A549 (cell line): ENCODE results near the gene UGT3A1. TPM values are rescaled to one million over a fixed set of nuclear protein-coding genes. Genes with fewer than 3 reads are reported as not detected.

ENCODE experiments used
- ATAC-seq, 2 experiments: fragments of 200-7000 bp in 1 of 2; fragments of >200 bp in 1 of 2; cut with Nextera tagmentation in 1 of 2; cut with Tn5 transposase in 1 of 2; 3 replicates each; pipeline versions ENCODE4 v1.8.0 to v1.9.1; 2018 to 2020; ENCODE audit warnings: mild to moderate bottlenecking in 1 of 2, moderate library complexity in 1 of 2
- CTCF ChIA-PET: fragments of 300-600 bp; sonication (Branson Sonifier 250); formaldehyde crosslinking; extraction: SDS; loops from one replicate; lab custom pipeline; 2021; ENCODE audit warnings: antibody characterized with exemption, inconsistent platforms; lab: Yijun Ruan, JAX
- POLR2A ChIA-PET: fragments of 350-600 bp; formaldehyde crosslinking; extraction: SDS; loops from one replicate; lab custom pipeline; 2021; ENCODE audit warnings: antibody characterized with exemption, inconsistent platforms; lab: Yijun Ruan, JAX
- DNase-seq, 2 experiments: peaks; one replicate each; pipeline versions ENCODE4 v3.0.0 to v3.0.0-alpha.2; 2011 to 2016; ENCODE audit warnings: low read depth in 1 of 2, low spot score in 1 of 2
- FAIRE-seq: peaks from 2 replicates; lab custom pipeline; 2011; peaks lifted over from hg19 to GRCh38; lab: Jason Lieb, UNC
- H3K27ac ChIP-seq, 2 experiments: fragments of >200 bp; sonication (Bioruptor Twin); formaldehyde crosslinking; 3 replicates each; pipeline ENCODE4 v1.5.1; 2016 to 2017
- H3K4me1 ChIP-seq: fragments of >200 bp; sonication (Bioruptor Twin); formaldehyde crosslinking; 3 replicates; pipeline ENCODE4 v1.6.1; 2016
- H3K4me2 ChIP-seq: fragments of >200 bp; sonication (Bioruptor Twin); formaldehyde crosslinking; 3 replicates; pipeline ENCODE4 v1.6.1; 2016
- H3K4me3 ChIP-seq: fragments of >200 bp; sonication (Bioruptor Twin); formaldehyde crosslinking; 3 replicates; pipeline ENCODE4 v1.5.1; 2016
- H3K9me3 ChIP-seq: fragments of >200 bp; sonication (Bioruptor Twin); formaldehyde crosslinking; 3 replicates; pipeline ENCODE4 v1.6.1; 2016
- BHLHE40 ChIP-seq: IDR thresholded peaks from 2 replicates; pipeline ENCODE4 v1.6.1; 2012; ENCODE audit warnings: low read depth, low read length, inconsistent platforms
- CEBPB ChIP-seq, 2 experiments: fragments of >200 bp in 1 of 2; sonication (Bioruptor Twin) in 1 of 2; formaldehyde crosslinking in 1 of 2; IDR thresholded peaks; 2 replicates each; pipeline ENCODE4 v1.6.1; 2012 to 2016
- CHD2 ChIP-seq: fragments of 150-350 bp; IDR thresholded peaks from 2 replicates; pipeline ENCODE4 v1.6.1; 2014; ENCODE audit warnings: low read length; ENCODE audit not compliant: partially characterized antibody
- E2F6 ChIP-seq: IDR thresholded peaks from 2 replicates; pipeline ENCODE4 v1.6.1; 2012; ENCODE audit warnings: low read depth, borderline replicate concordance
- EHF ChIP-seq: fragments of 250-450 bp; sonication (Bioruptor Pico); IDR thresholded peaks from 2 replicates; pipeline ENCODE4 v1.5.0; 2020; ENCODE audit warnings: mild to moderate bottlenecking
- EHMT2 ChIP-seq: fragments of 200-600 bp; sonication (generic); IDR thresholded peaks from 2 replicates; pipeline ENCODE4 v1.6.1; 2016; ENCODE audit warnings: antibody characterized with exemption, low read depth, mild to moderate bottlenecking, moderate library complexity
- EP300 ChIP-seq, 2 experiments: fragments of >200 bp; sonication (Bioruptor Twin); formaldehyde crosslinking; IDR thresholded peaks; 2 replicates in 1 of 2; 3 replicates in 1 of 2; pipeline ENCODE4 v1.6.1; 2016 to 2017
- FOXS1 ChIP-seq: fragments of 250-450 bp; sonication (Bioruptor Pico); IDR thresholded peaks from 2 replicates; pipeline ENCODE4 v1.5.0; 2020; ENCODE audit warnings: mild to moderate bottlenecking, moderate library complexity
- HEYL ChIP-seq: fragments of 250-450 bp; sonication (Bioruptor Pico); IDR thresholded peaks from 2 replicates; pipeline ENCODE4 v1.8.0; 2021; ENCODE audit warnings: mild to moderate bottlenecking, moderate library complexity
- HOXA7 ChIP-seq: fragments of 250-450 bp; sonication (Bioruptor Pico); IDR thresholded peaks from 2 replicates; pipeline ENCODE4 v1.5.0; 2020; ENCODE audit warnings: mild to moderate bottlenecking, moderate library complexity
- HOXB13 ChIP-seq: fragments of 250-450 bp; sonication (Bioruptor Pico); IDR thresholded peaks from 2 replicates; pipeline ENCODE4 v1.5.0; 2020; ENCODE audit warnings: low read depth, mild to moderate bottlenecking, moderate library complexity
- MAZ ChIP-seq: fragments of 150-350 bp; IDR thresholded peaks from 2 replicates; pipeline ENCODE4 v1.6.1; 2014; ENCODE audit warnings: antibody characterized with exemption, low read depth, low read length, borderline replicate concordance
- NPAS2 ChIP-seq: fragments of 250-450 bp; sonication (Bioruptor Pico); IDR thresholded peaks from 2 replicates; pipeline ENCODE4 v1.8.0; 2022; ENCODE audit warnings: mild to moderate bottlenecking, moderate library complexity, borderline replicate concordance
- PBX3 ChIP-seq: IDR thresholded peaks from 2 replicates; pipeline ENCODE4 v1.6.1; 2012
- PHF8 ChIP-seq: fragments of 200-600 bp; sonication (generic); IDR thresholded peaks from 2 replicates; pipeline ENCODE4 v1.6.1; 2016; ENCODE audit warnings: low read depth, mild to moderate bottlenecking, antibody characterized with exemption, moderate library complexity, borderline replicate concordance
- RARB ChIP-seq: fragments of 250-450 bp; sonication (Bioruptor Pico); IDR thresholded peaks from 2 replicates; pipeline ENCODE4 v1.8.0; 2021; ENCODE audit warnings: mild to moderate bottlenecking, moderate library complexity
- REST ChIP-seq: fragments of 200-600 bp; sonication (generic); IDR thresholded peaks from 2 replicates; pipeline ENCODE4 v1.6.1; 2016; ENCODE audit warnings: antibody characterized with exemption, mild to moderate bottlenecking, moderate library complexity
- RFX5 ChIP-seq: fragments of 450-650 bp; IDR thresholded peaks from 2 replicates; pipeline ENCODE4 v1.7.1; 2014; ENCODE audit warnings: antibody characterized with exemption, mild to moderate bottlenecking, moderate library complexity
- RNF2 ChIP-seq: fragments of 200-600 bp; sonication (generic); IDR thresholded peaks from 2 replicates; pipeline ENCODE4 v1.6.1; 2016; ENCODE audit warnings: low read depth, mild to moderate bottlenecking, antibody characterized with exemption, moderate library complexity, borderline replicate concordance
- SMC3 ChIP-seq: fragments of >200 bp; sonication (Bioruptor Twin); formaldehyde crosslinking; IDR thresholded peaks from 3 replicates; pipeline ENCODE4 v1.6.1; 2018; ENCODE audit warnings: inconsistent platforms
- SREBF2 ChIP-seq: fragments of 450-650 bp; IDR thresholded peaks from 2 replicates; pipeline ENCODE4 v1.6.1; 2014; ENCODE audit warnings: mild to moderate bottlenecking, moderate library complexity
- TFCP2L1 ChIP-seq: fragments of 250-450 bp; sonication (Bioruptor Pico); IDR thresholded peaks from 2 replicates; pipeline ENCODE4 v1.5.0; 2021; ENCODE audit warnings: mild to moderate bottlenecking
- TP53 ChIP-seq: fragments of 250-450 bp; sonication (Bioruptor Pico); IDR thresholded peaks from 2 replicates; pipeline ENCODE4 v1.5.0; 2021; ENCODE audit warnings: mild to moderate bottlenecking, moderate library complexity
- ZC3H11A ChIP-seq: fragments of 450-650 bp; IDR thresholded peaks from 2 replicates; pipeline ENCODE4 v1.6.1; 2014; ENCODE audit warnings: antibody characterized with exemption, mild to moderate bottlenecking
- ZSCAN20 ChIP-seq: fragments of 250-450 bp; sonication (Bioruptor Pico); IDR thresholded peaks from 2 replicates; pipeline ENCODE4 v1.8.0; 2022; ENCODE audit warnings: mild to moderate bottlenecking, moderate library complexity
- WGBS: methylation state at CpG from one replicate; pipeline ENCODE4 v1.1.6; 2017; ENCODE audit errors: missing lambda C conversion rate; 5-methylcytosine and 5-hydroxymethylcytosine counted together
- polyA plus RNA-seq, 4 experiments: library from polyadenylated mRNA; depleted of rRNA in 3 of 4; stranded (reverse); fragments of >200 nt; fragmentation: RNase III in 1 of 4; extraction: RNeasy Plus Mini Kit Qiagen cat#74134 plus additional on column Dnase treatment in 1 of 4; gene quantifications; 2 replicates in 3 of 4; 3 replicates in 1 of 4; pipeline ENCODE4 v1.2.3, GENCODE V29; 2011 to 2017
- TF ChIP-seq, protein P1 (sequence below): fragments of >200 bp; sonication (Bioruptor Twin); formaldehyde crosslinking; IDR thresholded peaks from 2 replicates; pipeline ENCODE4 v1.6.1; 2016
- TF ChIP-seq, protein P2 (sequence below): fragments of >200 bp; sonication (Bioruptor Twin); formaldehyde crosslinking; IDR thresholded peaks from 3 replicates; pipeline ENCODE4 v1.5.1; 2016
- TF ChIP-seq, protein P3 (sequence below): fragments of 250-450 bp; sonication (Bioruptor Pico); IDR thresholded peaks from 2 replicates; pipeline ENCODE4 v1.5.0; 2021; ENCODE audit warnings: mild to moderate bottlenecking, moderate library complexity, borderline replicate concordance

UGT3A1 gene
- polyA plus RNA-seq, 2 of the 4 experiments (the other 2 are of a cell fraction) = not detected

GRCh38 chr5:35990520-35990919, 670 bp downstream of the UGT3A1 start:
- Histone ChIP-seq H3K4me3 (no peak overlapping the region), H3K27ac (no peak overlapping the region), H3K4me1 (no peaks in the 10 kb centered on the region), H3K9me3 (no peaks in the 10 kb centered on the region), H3K4me2 (no peak overlapping the region)
- no peak for ATAC-seq
- CTCF ChIA-PET = no interaction called here
- POLR2A ChIA-PET = no interaction called here
- TF ChIP-seq FOXS1 (CRISPR knock-in tag) (no peak), SMC3 (no peak), ZC3H11A (no peak), PBX3 (no peak), SREBF2 (no peak), RARB (no peak), ZSCAN20 (no peak), EHMT2 (no peak), CEBPB (IDR thresholded peaks at IDR 0.05) (no peak), EHF (CRISPR knock-in tag) (no peak), EP300 (IDR thresholded peaks at IDR 0.05) (no peak), HOXB13 (CRISPR knock-in tag) (no peak), CHD2 (no peak), REST (no peak), HOXA7 (CRISPR knock-in tag) (no peak)
- TF ChIP-seq, protein P1, sequence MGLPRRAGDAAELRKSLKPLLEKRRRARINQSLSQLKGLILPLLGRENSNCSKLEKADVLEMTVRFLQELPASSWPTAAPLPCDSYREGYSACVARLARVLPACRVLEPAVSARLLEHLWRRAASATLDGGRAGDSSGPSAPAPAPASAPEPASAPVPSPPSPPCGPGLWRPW = no peak
- TF ChIP-seq, protein P2, sequence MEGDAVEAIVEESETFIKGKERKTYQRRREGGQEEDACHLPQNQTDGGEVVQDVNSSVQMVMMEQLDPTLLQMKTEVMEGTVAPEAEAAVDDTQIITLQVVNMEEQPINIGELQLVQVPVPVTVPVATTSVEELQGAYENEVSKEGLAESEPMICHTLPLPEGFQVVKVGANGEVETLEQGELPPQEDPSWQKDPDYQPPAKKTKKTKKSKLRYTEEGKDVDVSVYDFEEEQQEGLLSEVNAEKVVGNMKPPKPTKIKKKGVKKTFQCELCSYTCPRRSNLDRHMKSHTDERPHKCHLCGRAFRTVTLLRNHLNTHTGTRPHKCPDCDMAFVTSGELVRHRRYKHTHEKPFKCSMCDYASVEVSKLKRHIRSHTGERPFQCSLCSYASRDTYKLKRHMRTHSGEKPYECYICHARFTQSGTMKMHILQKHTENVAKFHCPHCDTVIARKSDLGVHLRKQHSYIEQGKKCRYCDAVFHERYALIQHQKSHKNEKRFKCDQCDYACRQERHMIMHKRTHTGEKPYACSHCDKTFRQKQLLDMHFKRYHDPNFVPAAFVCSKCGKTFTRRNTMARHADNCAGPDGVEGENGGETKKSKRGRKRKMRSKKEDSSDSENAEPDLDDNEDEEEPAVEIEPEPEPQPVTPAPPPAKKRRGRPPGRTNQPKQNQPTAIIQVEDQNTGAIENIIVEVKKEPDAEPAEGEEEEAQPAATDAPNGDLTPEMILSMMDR = no peak
- WGBS = 50% methylated on average over 12 of the region's 12 CpGs
- no peak for DNase-seq
- no peak for FAIRE-seq

DNA sequence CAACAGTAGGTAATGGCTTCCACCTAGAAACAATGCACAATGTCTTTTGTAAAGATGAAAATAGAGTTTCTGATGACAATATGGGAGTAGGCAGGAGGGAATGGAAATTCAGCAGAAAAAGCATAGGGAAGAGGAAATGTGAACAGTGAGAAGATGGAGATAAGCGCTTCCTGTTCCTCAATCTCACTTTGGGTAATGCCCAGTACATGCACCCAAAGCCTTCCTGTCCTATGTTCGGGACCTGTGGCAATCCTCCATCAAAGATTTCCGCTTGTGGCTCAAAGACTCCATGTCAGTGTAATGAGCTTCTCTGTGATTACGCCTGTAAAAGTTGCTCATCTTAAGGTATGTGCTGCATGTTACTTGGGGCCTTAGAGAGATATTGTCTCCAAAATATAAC, 2.7 kb downstream of the UGT3A1 start:
- Histone ChIP-seq H3K9me3 (no peaks in the 10 kb centered on the region), H3K4me1 (no peaks in the 10 kb centered on the region), H3K27ac (no peak overlapping the region), H3K4me2 (no peak overlapping the region), H3K4me3 (no peak overlapping the region)
- TF ChIP-seq RNF2 (no peak), BHLHE40 (no peak), HEYL (CRISPR knock-in tag) (no peak), E2F6 (no peak), EHMT2 (no peak), TP53 (no peak), TFCP2L1 (CRISPR knock-in tag) (no peak), HOXA7 (CRISPR knock-in tag) (no peak), EP300 (IDR thresholded peaks at IDR 0.05) (no peak), MAZ (no peak), PHF8 (no peak), RFX5 (no peak), FOXS1 (CRISPR knock-in tag) (no peak), NPAS2 (no peak)
- TF ChIP-seq, protein P3, sequence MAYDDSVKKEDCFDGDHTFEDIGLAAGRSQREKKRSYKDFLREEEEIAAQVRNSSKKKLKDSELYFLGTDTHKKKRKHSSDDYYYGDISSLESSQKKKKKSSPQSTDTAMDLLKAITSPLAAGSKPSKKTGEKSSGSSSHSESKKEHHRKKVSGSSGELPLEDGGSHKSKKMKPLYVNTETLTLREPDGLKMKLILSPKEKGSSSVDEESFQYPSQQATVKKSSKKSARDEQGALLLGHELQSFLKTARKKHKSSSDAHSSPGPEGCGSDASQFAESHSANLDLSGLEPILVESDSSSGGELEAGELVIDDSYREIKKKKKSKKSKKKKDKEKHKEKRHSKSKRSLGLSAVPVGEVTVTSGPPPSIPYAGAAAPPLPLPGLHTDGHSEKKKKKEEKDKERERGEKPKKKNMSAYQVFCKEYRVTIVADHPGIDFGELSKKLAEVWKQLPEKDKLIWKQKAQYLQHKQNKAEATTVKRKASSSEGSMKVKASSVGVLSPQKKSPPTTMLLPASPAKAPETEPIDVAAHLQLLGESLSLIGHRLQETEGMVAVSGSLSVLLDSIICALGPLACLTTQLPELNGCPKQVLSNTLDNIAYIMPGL (CRISPR knock-in tag) = no peak
- CTCF ChIA-PET = no interaction called here
- DNase-seq (no peak), ATAC-seq (no peak), FAIRE-seq (no peak)
- 38% methylated on average over 4 of the region's 4 CpGs for WGBS
- POLR2A ChIA-PET = no interaction called here
